GM11168 (cell line): ENCODE data around the gene NEK9.
"Not testable (repeated sequence)": the region's sequence is repeated elsewhere in the genome, so short reads cannot be mapped to it uniquely, and the experiment has no call there.

ENCODE experiments used
- in situ Hi-C: fragments of 300-500 bp; cut with MboI; formaldehyde crosslinking; loops from one replicate; pipeline ENCODE4 v1.12.0; 2022; ENCODE audit warnings: low sequenced_read_pairs; ENCODE audit not compliant: unreplicated experiment

Gene NEK9

DNA sequence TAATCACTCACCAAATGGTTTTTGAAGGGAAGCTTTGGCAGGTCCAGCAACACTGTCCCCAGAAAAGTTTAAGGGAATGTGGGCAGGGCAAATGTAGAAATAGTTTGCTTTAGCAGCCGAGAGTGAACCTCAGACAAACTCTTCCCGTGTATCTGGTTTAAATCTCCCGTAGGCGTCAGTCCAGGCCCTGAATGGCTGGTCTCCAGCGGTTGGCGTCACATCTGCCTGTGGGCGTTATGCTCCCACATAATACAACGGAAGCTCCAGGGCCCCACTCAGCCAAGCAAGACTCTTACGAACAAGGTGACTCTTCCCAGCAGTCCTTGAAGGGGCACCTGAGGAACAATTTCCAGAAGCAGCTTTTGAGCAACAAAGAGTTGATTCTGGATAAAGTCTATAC, 56.5 kb downstream of the NEK9 start:
- in situ Hi-C loops: no loop called here

GRCh38 chr14:75069811-75070145, 57.1 kb downstream of the NEK9 start:
- in situ Hi-C loops: no loop called here

DNA sequence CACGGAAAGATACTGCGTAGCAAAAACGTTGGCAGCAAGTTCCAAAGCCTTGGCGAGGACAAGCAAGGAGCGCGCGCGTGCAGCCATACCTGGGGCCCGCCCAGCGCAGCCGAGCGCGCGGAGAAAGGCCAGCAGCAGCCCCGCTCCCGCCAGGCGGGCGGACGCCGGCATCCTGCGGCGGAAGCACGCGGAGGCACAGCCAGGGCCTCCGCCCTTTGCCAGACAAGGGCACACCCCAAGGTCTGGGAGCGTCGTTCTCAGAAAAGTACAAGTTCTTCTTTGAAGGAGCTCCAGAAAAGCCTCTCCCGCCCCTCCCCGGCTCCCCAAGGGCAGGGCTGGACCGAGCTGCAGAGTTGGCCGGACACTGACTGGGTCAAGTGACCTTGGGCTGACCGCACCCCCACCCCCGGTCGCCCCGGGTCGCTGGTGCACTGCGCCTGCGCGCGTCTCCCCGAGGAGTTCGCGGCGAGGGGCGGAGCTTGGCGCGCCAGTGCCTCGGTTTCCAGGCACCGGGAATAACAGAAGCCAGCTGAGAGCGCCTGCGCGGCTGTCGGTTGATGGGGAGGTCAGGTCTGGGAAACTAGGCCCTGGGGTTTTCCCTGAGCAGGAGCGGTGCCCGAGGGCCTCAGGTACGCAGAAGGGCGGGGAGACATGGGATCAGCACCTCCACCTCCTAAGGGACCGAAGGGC, 57.6 kb downstream of the NEK9 start, which contains the start of gene ZC2HC1C:
Gene ZC2HC1C, plus strand, starts transcription at position 521 of the 690 bp plus-strand sequence. CDS start 933 bp downstream, outside the sequence.
- in situ Hi-C loops: no loop called here

- in situ Hi-C loops: no loop called here
Observed at GRCh38 chr14:75068294-75069120, 58.3 kb downstream of the NEK9 start.

DNA sequence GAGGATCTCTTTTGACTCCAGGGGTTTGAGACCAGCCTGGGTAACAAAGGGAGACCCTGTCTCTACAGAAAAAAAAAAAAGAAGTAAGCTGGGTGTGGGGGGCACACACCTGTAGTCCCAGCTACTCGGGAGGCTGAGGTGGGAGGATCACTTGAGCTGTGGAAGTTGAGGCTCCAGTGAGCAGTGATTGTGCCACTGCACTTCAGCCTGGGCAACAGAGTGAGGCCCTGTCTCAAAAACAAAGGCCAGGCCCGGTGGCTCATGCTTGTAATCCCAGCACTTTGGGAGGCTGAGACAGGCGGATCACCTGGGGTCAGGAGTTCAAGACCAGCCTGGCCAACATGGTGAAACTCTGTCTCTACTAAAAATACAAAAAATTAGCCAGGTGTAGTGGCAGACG, 59.1 kb downstream of the NEK9 start:
- in situ Hi-C loops: not testable (repeated sequence)

DNA sequence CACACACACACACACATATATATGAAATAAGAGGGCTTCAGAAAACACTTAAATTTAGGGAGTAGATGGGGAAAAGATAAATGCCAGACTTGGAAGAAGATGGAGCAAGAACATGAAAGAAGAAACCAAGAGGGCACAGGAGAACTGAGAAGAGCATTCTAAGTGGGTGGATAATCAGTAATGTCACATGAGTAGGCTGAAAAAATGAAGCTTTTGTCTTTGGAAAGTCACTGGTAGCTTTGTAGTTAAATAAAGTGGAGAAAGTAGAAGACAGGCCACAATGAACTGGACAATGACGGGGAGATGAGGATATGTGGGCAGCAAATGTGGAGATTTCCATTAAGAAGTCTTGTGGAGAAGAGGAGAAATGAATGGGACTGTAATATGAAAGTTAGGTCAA, 59.6 kb downstream of the NEK9 start:
- in situ Hi-C loops: no loop called here

DNA sequence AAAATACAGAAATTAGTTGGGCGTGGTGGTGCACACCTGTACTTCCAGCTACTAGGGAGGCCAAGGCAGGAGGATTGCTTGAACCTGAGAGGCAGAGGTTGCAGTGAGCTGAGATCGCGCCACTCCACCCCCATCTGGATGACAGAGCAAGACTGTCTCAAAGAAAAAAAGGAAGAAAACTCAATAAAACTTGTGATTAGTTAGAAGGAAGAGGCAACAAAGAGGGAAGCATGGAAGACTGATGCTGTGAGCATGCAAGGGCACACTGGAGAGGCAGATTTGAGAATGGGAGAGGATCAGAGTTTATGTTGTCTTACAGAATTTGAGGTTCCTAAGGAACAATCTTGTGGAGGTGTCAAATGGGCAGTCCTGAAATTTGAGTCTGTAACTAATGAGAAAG, 60.2 kb downstream of the NEK9 start:
- in situ Hi-C loops: no loop called here

DNA sequence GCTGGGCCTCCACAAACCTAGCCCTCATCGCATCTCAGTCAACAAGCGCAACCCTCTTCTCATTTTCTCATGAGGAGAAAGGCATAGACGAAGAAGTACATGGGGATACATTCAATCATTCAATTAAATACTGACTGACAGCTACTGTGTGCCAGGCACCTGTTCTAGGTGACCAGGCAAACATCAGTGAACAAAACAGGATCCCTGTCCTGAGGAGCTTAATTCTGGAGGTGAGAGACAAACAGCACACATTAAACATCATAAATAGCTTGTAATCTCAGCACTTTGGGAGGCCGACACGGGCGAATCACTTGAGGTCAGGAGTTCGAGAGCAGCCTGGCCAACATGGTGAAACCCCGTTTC, 62.7 kb downstream of the NEK9 start:
- in situ Hi-C loops: no loop called here

GRCh38 chr14:75063491-75064204, 63.2 kb downstream of the NEK9 start, which contains the start of gene ACYP1:
ACYP1 (minus strand) TSS chr14:75064024; CDS start chr14:75063553, 471 bp downstream.
- in situ Hi-C loops: no loop called here

DNA sequence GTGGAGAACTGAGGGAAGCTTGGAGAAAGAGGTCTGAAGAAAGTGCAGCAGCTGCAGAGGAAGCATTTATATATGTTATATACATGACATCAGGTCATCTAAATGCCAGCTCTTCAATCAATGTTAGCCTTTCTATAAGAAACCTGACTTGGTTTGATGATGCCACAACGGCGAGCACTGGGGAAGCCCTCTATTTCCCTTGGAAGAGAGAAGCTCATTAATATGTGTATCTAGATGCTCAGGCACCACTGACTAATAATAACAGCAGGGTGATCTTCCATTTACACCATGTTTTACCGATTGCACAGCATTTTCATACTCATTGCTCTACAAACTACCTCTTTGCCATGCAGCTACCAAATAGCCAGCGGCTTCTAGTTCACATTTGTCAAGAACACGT, 63.8 kb downstream of the NEK9 start:
- in situ Hi-C loops: no loop called here

DNA sequence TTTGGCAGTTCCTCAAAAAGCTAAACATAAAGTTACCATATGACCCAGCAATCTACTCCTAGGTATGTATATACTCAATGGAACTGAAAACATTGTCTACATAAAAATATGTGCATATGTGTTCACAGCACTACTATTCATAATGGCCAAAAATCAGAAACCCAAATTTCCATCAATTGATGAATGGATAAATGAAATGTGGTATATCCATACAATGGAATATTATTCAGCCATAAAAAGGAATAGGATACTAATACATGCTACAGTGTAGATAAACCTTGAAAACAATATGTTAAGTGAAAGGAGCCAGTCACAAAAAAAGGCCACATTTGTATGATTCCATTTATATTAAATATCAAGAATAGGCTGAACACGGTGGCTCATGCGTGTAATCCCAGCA, 66.4 kb downstream of the NEK9 start:
- in situ Hi-C loops: no loop called here

DNA sequence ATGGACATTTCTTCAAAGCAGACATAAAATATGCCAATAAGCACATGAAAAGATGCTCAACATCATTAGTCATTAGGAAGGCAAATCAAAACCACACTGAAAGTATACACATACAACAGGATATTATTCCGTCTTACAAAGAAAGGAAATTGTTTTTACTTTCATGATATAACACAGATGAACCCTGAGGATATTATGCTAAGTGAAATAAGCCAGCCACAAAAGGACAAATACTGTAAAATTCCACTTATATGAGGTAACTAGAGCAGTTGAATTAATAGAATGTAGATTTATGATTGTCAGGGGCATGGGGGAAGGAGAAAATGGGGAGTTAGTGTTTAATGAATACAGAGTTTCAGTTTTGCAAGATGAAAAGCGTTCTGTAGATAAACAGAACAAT, 67.2 kb downstream of the NEK9 start:
- in situ Hi-C loops: no loop called here

- in situ Hi-C loops: no loop called here
Observed at GRCh38 chr14:75054421-75054820, 72.4 kb downstream of the NEK9 start.

- in situ Hi-C loops: no loop called here
Observed at GRCh38 chr14:75053396-75054291, 73.2 kb downstream of the NEK9 start.

- in situ Hi-C loops: no loop called here
Observed at GRCh38 chr14:75051556-75051899, 75.3 kb downstream of the NEK9 start.

GRCh38 chr14:75050852-75051555, 75.8 kb downstream of the NEK9 start, which contains the start of gene MLH3:
MLH3 (minus strand) TSS chr14:75051467; CDS start chr14:75049655, 1,812 bp downstream.
- in situ Hi-C loops: no loop called here

GRCh38 chr14:75049731-75050201, 77.1 kb downstream of the NEK9 start:
- in situ Hi-C loops: no loop called here

- in situ Hi-C loops: no loop called here
Observed at GRCh38 chr14:75049136-75049535, 77.7 kb downstream of the NEK9 start.

DNA sequence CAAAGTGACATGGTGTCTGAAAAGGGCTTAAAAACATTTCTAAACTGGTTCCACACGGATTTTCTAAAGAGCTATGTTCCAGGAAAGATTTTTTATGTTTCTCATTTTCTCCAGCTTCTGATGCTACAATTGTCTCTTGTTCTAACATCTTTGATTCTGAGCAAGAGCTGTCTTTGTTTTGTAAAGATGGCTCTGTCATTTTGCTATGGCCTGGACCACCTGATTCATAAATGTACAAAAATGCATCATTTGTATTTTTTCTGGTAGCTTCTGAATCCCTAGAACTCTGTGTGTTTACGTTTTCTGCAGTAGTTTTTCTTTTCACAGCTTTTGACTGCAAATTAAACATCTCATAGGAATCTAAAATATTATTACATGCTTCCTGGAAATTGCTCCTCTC, 78.7 kb downstream of the NEK9 start:
- in situ Hi-C loops: no loop called here
